ENCODE data around the gene RHOV. TPM values are rescaled to one million over a fixed set of nuclear protein-coding genes. Genes with fewer than 3 reads are reported as not detected.

The RHOV gene
- total RNA-seq, 1 experiment from 2014 or later: 1.4 TPM

GRCh38 chr15:40889112-40889511 is 15.1 kb upstream of the RHOV start:
- peak in 1 of 2 experiments; percentile 57 for DNase-seq
- Histone ChIP-seq H3K79me2 (ENCODE audit: low read depth) (no peaks in the 10 kb centered on the region), H3K27me3 (ENCODE audit: insufficient read depth, low read depth) (no peaks in the 10 kb centered on the region), H2AFZ (no peak overlapping the region), H3F3A (ENCODE audit: insufficient read depth, low read depth) (peaks cover 6% of the 10 kb centered on the region; the same call in 1 of the 2 replicates), H3K4me1 (replicated peaks; ENCODE audit: insufficient read depth) (peaks cover 9% of the 10 kb centered on the region), H3K4me2 (no peak overlapping the region), H3K36me3 (ENCODE audit: low read depth) (no peaks in the 10 kb centered on the region), H3K27ac (no peak overlapping the region), H3K4me3 (no peak overlapping the region), H3K9me3 (ENCODE audit: insufficient read depth, low read depth) (no peaks in the 10 kb centered on the region), H3K9me2 (ENCODE audit: insufficient read depth) (no peaks in the 10 kb centered on the region), H4K20me1 (ENCODE audit: insufficient read depth) (no peaks in the 10 kb centered on the region)
- intact Hi-C loops (cut with micrococcal nuclease; ENCODE audit: unreplicated experiment): no loop called here
- ChIA-PET CTCF (interaction anchor here (2.7 kb wide), 1 partner anchor 15 kb away, joined by 8 read pairs; the partner anchor contains the start of gene RHOV), POLR2A (ENCODE audit: unreplicated experiment) (no interaction called here)
- BruUV-seq (replicated peaks): no TSS peak
- TF ChIP-seq CTCF (conservative IDR thresholded peaks at IDR 0.05) (no peak), EZH2 (IDR thresholded peaks at IDR 0.05; ENCODE audit: low read depth) (no peak)

GRCh38 chr15:40886586-40886985 is 12.6 kb upstream of the RHOV start:
- no peak overlapping the region for H2AFZ ChIP-seq
- 0 out of 2 replicates have a peak, but pooled peaks cover 3% of the 10 kb centered on the region for H3K4me1 ChIP-seq (replicated peaks; ENCODE audit: insufficient read depth)
- H3K4me2 ChIP-seq: no peak overlapping the region
- H3K9me2 ChIP-seq (ENCODE audit: insufficient read depth): no peaks in the 10 kb centered on the region
- BruUV-seq (replicated peaks): no TSS peak
- H3K4me3 ChIP-seq: no peak overlapping the region
- TF ChIP-seq EZH2 (IDR thresholded peaks at IDR 0.05; ENCODE audit: low read depth) (no peak), CTCF (conservative IDR thresholded peaks at IDR 0.05) (no peak)
- no peaks in the 10 kb centered on the region for H3K9me3 ChIP-seq (ENCODE audit: insufficient read depth, low read depth)
- H3K27ac ChIP-seq: no peak overlapping the region
- DNase-seq: no peak
- H3K79me2 ChIP-seq (ENCODE audit: low read depth): no peaks in the 10 kb centered on the region
- H3F3A ChIP-seq (ENCODE audit: insufficient read depth, low read depth): no peaks in the 10 kb centered on the region
- H4K20me1 ChIP-seq (ENCODE audit: insufficient read depth): no peaks in the 10 kb centered on the region
- no peaks in the 10 kb centered on the region for H3K36me3 ChIP-seq (ENCODE audit: low read depth)
- ChIA-PET CTCF (interaction anchor here (1.0 kb wide), 1 partner anchor 28 kb away, joined by 9 read pairs; no protein-coding TSS in a partner anchor), POLR2A (ENCODE audit: unreplicated experiment) (no interaction called here)
- no peaks in the 10 kb centered on the region for H3K27me3 ChIP-seq (ENCODE audit: insufficient read depth, low read depth)
- intact Hi-C loops (cut with micrococcal nuclease; ENCODE audit: unreplicated experiment): no loop called here

GRCh38 chr15:40881351-40881750 is 7.3 kb upstream of the RHOV start:
- Histone ChIP-seq H3K79me2 (ENCODE audit: low read depth) (no peaks in the 10 kb centered on the region), H2AFZ (no peak overlapping the region), H3K4me1 (replicated peaks; ENCODE audit: insufficient read depth) (peaks cover 24% of the 10 kb centered on the region), H3K27me3 (ENCODE audit: insufficient read depth, low read depth) (no peaks in the 10 kb centered on the region), H3K4me2 (no peak overlapping the region), H3F3A (ENCODE audit: insufficient read depth, low read depth) (peaks cover 26% of the 10 kb centered on the region), H3K9me3 (ENCODE audit: insufficient read depth, low read depth) (no peaks in the 10 kb centered on the region), H4K20me1 (ENCODE audit: insufficient read depth) (no peaks in the 10 kb centered on the region), H3K36me3 (ENCODE audit: low read depth) (no peaks in the 10 kb centered on the region), H3K9me2 (ENCODE audit: insufficient read depth) (no peaks in the 10 kb centered on the region), H3K4me3 (no peak overlapping the region), H3K27ac (no peak overlapping the region)
- POLR2A ChIA-PET (ENCODE audit: unreplicated experiment): interaction anchor here (0.6 kb wide), 1 partner anchor 14 kb away, joined by 4 read pairs; no protein-coding TSS in a partner anchor
- intact Hi-C loops (cut with micrococcal nuclease; ENCODE audit: unreplicated experiment): no loop called here
- BruUV-seq (replicated peaks): no TSS peak
- DNase-seq: no peak
- CTCF ChIA-PET: no interaction called here
- TF ChIP-seq CTCF (conservative IDR thresholded peaks at IDR 0.05) (no peak), EZH2 (IDR thresholded peaks at IDR 0.05; ENCODE audit: low read depth) (no peak)

Measured in PC-9 (cell line).